OCI-LY1 (cell line): Measurements from ENCODE around the gene SLMAP.
A peak's percentile ranks its signal among the peaks of the same experiment; 100 is the strongest.

Experiments
- H2AFZ ChIP-seq: fragments of 200-600 bp; sonication (generic), shearing (Covaris generic); 2 replicates; pipeline ENCODE4 v1.6.0; 2014; ENCODE audit warnings: antibody characterized with exemption, mild to moderate bottlenecking, low read length
- H3F3A ChIP-seq: fragments of 200-600 bp; sonication (generic), shearing (Covaris generic); 2 replicates; pipeline ENCODE4 v1.6.0; 2014; ENCODE audit warnings: mild to moderate bottlenecking, antibody characterized with exemption, low read length, moderate library complexity; ENCODE audit not compliant: insufficient read depth
- H3K27ac ChIP-seq: fragments of 200-600 bp; sonication (generic); 2 replicates; pipeline ENCODE4 v1.5.1; 2014; ENCODE audit warnings: low read length, mixed run types, mild to moderate bottlenecking, low read depth; ENCODE audit not compliant: poor library complexity, severe bottlenecking
- H3K27me3 ChIP-seq: fragments of 200-600 bp; sonication (generic); 2 replicates; pipeline ENCODE4 v1.6.0; 2014; ENCODE audit warnings: antibody characterized with exemption, mild to moderate bottlenecking, low read length, moderate library complexity; ENCODE audit not compliant: insufficient read depth
- H3K36me3 ChIP-seq: fragments of 200-600 bp; sonication (generic); 2 replicates; pipeline ENCODE4 v1.6.1; 2014; ENCODE audit warnings: mild to moderate bottlenecking, antibody characterized with exemption, low read length, moderate library complexity, mixed read lengths; ENCODE audit not compliant: insufficient read depth
- H3K4me1 ChIP-seq: fragments of 200-600 bp; sonication (generic); 2 replicates; pipeline ENCODE4 v1.5.1; 2014; ENCODE audit warnings: mild to moderate bottlenecking, low read length, moderate library complexity; ENCODE audit not compliant: insufficient read depth, severe bottlenecking
- H3K4me2 ChIP-seq: fragments of 200-600 bp; sonication (generic), shearing (Covaris generic); 2 replicates; pipeline ENCODE4 v1.6.1; 2014; ENCODE audit warnings: low read length
- H3K4me3 ChIP-seq: fragments of 200-600 bp; sonication (generic); 2 replicates; pipeline ENCODE4 v1.5.1; 2014; ENCODE audit warnings: low read length, low read depth, mild to moderate bottlenecking, mixed read lengths; ENCODE audit not compliant: poor library complexity, severe bottlenecking
- H3K79me2 ChIP-seq: fragments of 200-600 bp; shearing (Covaris generic); 2 replicates; pipeline ENCODE4 v1.6.1; 2016; ENCODE audit warnings: mixed run types, low read length, mixed read lengths; ENCODE audit not compliant: insufficient read depth
- H3K9ac ChIP-seq: fragments of 200-600 bp; sonication (generic), shearing (Covaris generic); 2 replicates; pipeline ENCODE4 v1.6.1; 2014; ENCODE audit warnings: mild to moderate bottlenecking, low read length, mixed read lengths
- H3K9me2 ChIP-seq: fragments of 200-600 bp; sonication (generic), shearing (Covaris generic); 2 replicates; pipeline ENCODE4 v1.6.1; 2014; ENCODE audit warnings: low read depth, mild to moderate bottlenecking, low read length, mixed read lengths
- H3K9me3 ChIP-seq: fragments of 200-600 bp; shearing (Covaris generic); 2 replicates; pipeline ENCODE4 v1.6.1; 2014; ENCODE audit warnings: low read length, mixed read lengths
- H4K20me1 ChIP-seq: fragments of 200-600 bp; sonication (generic), shearing (Covaris generic); 2 replicates; pipeline ENCODE4 v1.6.0; 2016; ENCODE audit warnings: mild to moderate bottlenecking, low read length; ENCODE audit not compliant: insufficient read depth
- EZH2 ChIP-seq: fragments of 200-600 bp; sonication (generic), shearing (Covaris generic); IDR thresholded peaks from 2 replicates; pipeline ENCODE4 v1.8.0; 2017; ENCODE audit warnings: borderline replicate concordance, mixed run types, mild to moderate bottlenecking, antibody characterized with exemption, low read length, moderate library complexity, mixed read lengths
- TF ChIP-seq, protein P1 (sequence below): fragments of 200-600 bp; sonication (generic), shearing (Covaris generic); IDR thresholded peaks from 2 replicates; pipeline ENCODE4 v1.5.1; 2017; ENCODE audit warnings: mild to moderate bottlenecking, antibody characterized with exemption, low read length, moderate library complexity, mixed read lengths

Gene SLMAP

DNA sequence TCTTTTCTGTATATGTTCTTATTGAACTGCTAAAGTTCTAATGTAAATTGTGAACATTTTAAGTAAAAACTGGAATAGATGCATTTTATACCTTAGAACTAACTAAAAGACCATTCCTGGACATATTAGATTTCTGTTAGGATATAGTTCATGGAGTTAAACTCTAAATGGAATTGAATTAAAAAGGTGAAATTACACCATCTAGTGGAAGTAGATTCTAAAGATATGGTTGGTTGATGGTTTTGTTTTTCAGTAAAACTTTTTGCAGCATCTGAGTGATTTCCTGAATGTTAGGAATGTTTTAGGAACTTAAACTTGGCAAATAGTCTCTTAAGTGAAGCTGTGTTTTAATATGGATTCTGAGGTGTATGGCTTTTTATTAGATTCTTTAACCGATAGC is 96.8 kb downstream of the SLMAP start:
- Histone ChIP-seq H3K4me1 (no peaks in the 10 kb centered on the region), H3K79me2 (no peaks in the 10 kb centered on the region), H3K4me2 (no peak overlapping the region), H3F3A (no peaks in the 10 kb centered on the region), H4K20me1 (no peaks in the 10 kb centered on the region), H3K4me3 (no peak overlapping the region), H3K27me3 (no peaks in the 10 kb centered on the region), H3K27ac (no peak overlapping the region), H3K9me2 (no peaks in the 10 kb centered on the region), H3K9ac (no peak overlapping the region), H3K36me3 (peaks cover 18% of the 10 kb centered on the region; the same call in 1 of the 2 replicates), H2AFZ (no peak overlapping the region), H3K9me3 (no peaks in the 10 kb centered on the region)
- TF ChIP-seq EZH2, result no peak
- TF ChIP-seq, protein P1, sequence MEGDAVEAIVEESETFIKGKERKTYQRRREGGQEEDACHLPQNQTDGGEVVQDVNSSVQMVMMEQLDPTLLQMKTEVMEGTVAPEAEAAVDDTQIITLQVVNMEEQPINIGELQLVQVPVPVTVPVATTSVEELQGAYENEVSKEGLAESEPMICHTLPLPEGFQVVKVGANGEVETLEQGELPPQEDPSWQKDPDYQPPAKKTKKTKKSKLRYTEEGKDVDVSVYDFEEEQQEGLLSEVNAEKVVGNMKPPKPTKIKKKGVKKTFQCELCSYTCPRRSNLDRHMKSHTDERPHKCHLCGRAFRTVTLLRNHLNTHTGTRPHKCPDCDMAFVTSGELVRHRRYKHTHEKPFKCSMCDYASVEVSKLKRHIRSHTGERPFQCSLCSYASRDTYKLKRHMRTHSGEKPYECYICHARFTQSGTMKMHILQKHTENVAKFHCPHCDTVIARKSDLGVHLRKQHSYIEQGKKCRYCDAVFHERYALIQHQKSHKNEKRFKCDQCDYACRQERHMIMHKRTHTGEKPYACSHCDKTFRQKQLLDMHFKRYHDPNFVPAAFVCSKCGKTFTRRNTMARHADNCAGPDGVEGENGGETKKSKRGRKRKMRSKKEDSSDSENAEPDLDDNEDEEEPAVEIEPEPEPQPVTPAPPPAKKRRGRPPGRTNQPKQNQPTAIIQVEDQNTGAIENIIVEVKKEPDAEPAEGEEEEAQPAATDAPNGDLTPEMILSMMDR, result peak; percentile 38; the same call in 1 of the 2 replicates

DNA sequence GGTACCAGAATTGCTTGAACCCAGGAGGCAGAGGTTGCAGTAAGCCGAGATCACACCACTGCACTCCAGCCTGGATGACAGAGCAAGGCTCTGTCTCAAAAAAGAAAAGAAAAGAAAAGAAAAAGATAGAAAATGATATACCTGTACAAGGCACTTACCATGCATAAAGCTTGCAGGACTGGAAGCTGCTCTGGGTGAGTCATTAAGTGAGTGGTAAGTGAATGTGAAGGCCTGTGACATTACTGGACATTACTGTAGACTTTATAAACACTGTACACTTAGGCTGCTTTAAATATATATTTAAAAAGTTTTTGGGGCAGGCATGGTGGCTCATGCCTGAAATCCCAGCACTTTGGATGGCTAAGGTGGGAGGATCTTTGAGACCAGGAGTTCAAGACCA is 99.2 kb downstream of the SLMAP start:
- Histone ChIP-seq H3K27ac (no peak overlapping the region), H3K9me3 (no peaks in the 10 kb centered on the region), H3K4me2 (no peak overlapping the region), H4K20me1 (no peaks in the 10 kb centered on the region), H3K4me3 (no peak overlapping the region), H2AFZ (no peak overlapping the region), H3F3A (no peaks in the 10 kb centered on the region), H3K9me2 (no peaks in the 10 kb centered on the region), H3K9ac (no peak overlapping the region), H3K36me3 (peaks cover 40% of the 10 kb centered on the region), H3K4me1 (no peaks in the 10 kb centered on the region), H3K79me2 (no peaks in the 10 kb centered on the region), H3K27me3 (no peaks in the 10 kb centered on the region)
- TF ChIP-seq, protein P1, result no peak
- no peak for TF ChIP-seq EZH2

DNA sequence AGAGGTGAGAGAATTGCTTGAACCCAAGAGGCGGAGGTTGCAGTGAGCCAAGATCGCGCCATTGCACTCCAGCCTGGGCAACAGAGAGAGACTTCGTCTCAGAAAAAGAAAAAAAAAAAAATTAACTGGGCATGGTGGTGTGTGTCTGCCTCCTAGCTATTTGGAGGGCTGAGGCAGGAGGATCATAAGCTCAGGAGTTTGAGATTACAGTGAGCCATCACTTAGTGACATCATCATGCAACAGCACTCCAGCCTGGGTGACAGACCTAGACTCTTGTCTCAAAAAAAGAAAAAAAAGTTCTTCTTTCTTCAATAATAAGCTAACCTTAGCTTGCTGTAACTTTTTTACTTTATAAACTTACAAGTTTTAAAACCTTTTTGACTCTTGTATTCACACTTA is 99.8 kb downstream of the SLMAP start:
- Histone ChIP-seq H4K20me1 (no peaks in the 10 kb centered on the region), H3K27ac (no peak overlapping the region), H3K9ac (no peak overlapping the region), H3K79me2 (no peaks in the 10 kb centered on the region), H3K4me1 (no peaks in the 10 kb centered on the region), H2AFZ (no peak overlapping the region), H3K4me2 (no peak overlapping the region), H3K4me3 (no peak overlapping the region), H3K27me3 (no peaks in the 10 kb centered on the region), H3K9me2 (no peaks in the 10 kb centered on the region), H3K36me3 (peaks cover 43% of the 10 kb centered on the region), H3F3A (no peaks in the 10 kb centered on the region), H3K9me3 (no peaks in the 10 kb centered on the region)
- TF ChIP-seq, protein P1, result no peak
- TF ChIP-seq EZH2, result no peak
